Measurements from ENCODE around the gene LBX2.
A peak's percentile ranks its signal among the peaks of the same experiment; 100 is the strongest.

Gene LBX2

GRCh38 chr2:74530239-74531187, 31.1 kb upstream of the LBX2 start:
- TF ChIP-seq GATA3 (IDR thresholded peaks at IDR 0.05; ENCODE audit: low read depth, low read length) (no peak), GATA2 (IDR thresholded peaks at IDR 0.05; ENCODE audit: low read depth, low read length) (peak; percentile 4; the same call in 1 of the 2 replicates)

GRCh38 chr2:74529357-74530238, 30.2 kb upstream of the LBX2 start, which contains the start of the genes AUP1 and HTRA2:
AUP1 (minus strand) TSS chr2:74529706; CDS start chr2:74529629, 77 bp downstream.
HTRA2 (plus strand) TSS chr2:74529933; CDS start chr2:74530007, 74 bp downstream.
- TF ChIP-seq GATA2 (IDR thresholded peaks at IDR 0.05; ENCODE audit: low read depth, low read length) (0 out of 2 replicates have a peak, but pooled peaks have one; percentile 7), GATA3 (IDR thresholded peaks at IDR 0.05; ENCODE audit: low read depth, low read length) (no peak)

GRCh38 chr2:74528600-74529356, 29.4 kb upstream of the LBX2 start:
- no peak for TF ChIP-seq GATA3 (IDR thresholded peaks at IDR 0.05; ENCODE audit: low read depth, low read length)

GRCh38 chr2:74527741-74528140, 28.3 kb upstream of the LBX2 start:
- TF ChIP-seq GATA2 (IDR thresholded peaks at IDR 0.05; ENCODE audit: low read depth, low read length), result no peak
- TF ChIP-seq GATA3 (IDR thresholded peaks at IDR 0.05; ENCODE audit: low read depth, low read length), result no peak

- no peak for TF ChIP-seq GATA2 (IDR thresholded peaks at IDR 0.05; ENCODE audit: low read depth, low read length)
- no peak for TF ChIP-seq GATA3 (IDR thresholded peaks at IDR 0.05; ENCODE audit: low read depth, low read length)
These were observed 27.3 kb upstream of the LBX2 start for GRCh38 chr2:74526649-74527230.

GRCh38 chr2:74525717-74526648, 26.6 kb upstream of the LBX2 start, which contains the start of gene DQX1:
DQX1 (minus strand) TSS chr2:74526231; CDS start chr2:74525729, 502 bp downstream.
- TF ChIP-seq GATA3 (IDR thresholded peaks at IDR 0.05; ENCODE audit: low read depth, low read length) (no peak), GATA2 (IDR thresholded peaks at IDR 0.05; ENCODE audit: low read depth, low read length) (no peak)

- TF ChIP-seq GATA2 (IDR thresholded peaks at IDR 0.05; ENCODE audit: low read depth, low read length) (no peak), GATA3 (IDR thresholded peaks at IDR 0.05; ENCODE audit: low read depth, low read length) (no peak)
These were observed 25.7 kb upstream of the LBX2 start for GRCh38 chr2:74524955-74525716.

- TF ChIP-seq GATA3 (IDR thresholded peaks at IDR 0.05; ENCODE audit: low read depth, low read length) (no peak), GATA2 (IDR thresholded peaks at IDR 0.05; ENCODE audit: low read depth, low read length) (no peak)
These were observed 24.6 kb upstream of the LBX2 start for GRCh38 chr2:74524005-74524404.

- no peak for TF ChIP-seq GATA2 (IDR thresholded peaks at IDR 0.05; ENCODE audit: low read depth, low read length)
- no peak for TF ChIP-seq GATA3 (IDR thresholded peaks at IDR 0.05; ENCODE audit: low read depth, low read length)
These were observed 23.1 kb upstream of the LBX2 start for GRCh38 chr2:74522516-74522915.

- no peak for TF ChIP-seq GATA3 (IDR thresholded peaks at IDR 0.05; ENCODE audit: low read depth, low read length)
- TF ChIP-seq GATA2 (IDR thresholded peaks at IDR 0.05; ENCODE audit: low read depth, low read length), result no peak
These were observed 17.2 kb upstream of the LBX2 start for GRCh38 chr2:74516650-74517049.

- no peak for TF ChIP-seq GATA2 (IDR thresholded peaks at IDR 0.05; ENCODE audit: low read depth, low read length)
- TF ChIP-seq GATA3 (IDR thresholded peaks at IDR 0.05; ENCODE audit: low read depth, low read length), result no peak
These were observed 16.7 kb upstream of the LBX2 start for GRCh38 chr2:74515981-74516633.
